IPS-NIHi11 (cell line): ENCODE results near the gene CIITA.

Experiments used
- DNase-seq: peaks from one replicate; pipeline ENCODE4 v3.0.0; 2012; ENCODE audit warnings: mixed read lengths, low spot score

Gene CIITA

GRCh38 chr16:10880594-10881452, 3.8 kb downstream of the CIITA start:
- DNase-seq, result no peak

GRCh38 chr16:10881479-10882030, 4.6 kb downstream of the CIITA start:
- no peak for DNase-seq

GRCh38 chr16:10883004-10883403, 6.0 kb downstream of the CIITA start:
- peak; percentile 63 for DNase-seq

- DNase-seq, result no peak
These were observed 8.2 kb downstream of the CIITA start for GRCh38 chr16:10885246-10885645.

- no peak for DNase-seq
These were observed 11.4 kb downstream of the CIITA start for GRCh38 chr16:10888320-10888937.

- DNase-seq, result no peak
These were observed 12.9 kb downstream of the CIITA start for GRCh38 chr16:10889855-10890254.

GRCh38 chr16:10892782-10893318, 15.8 kb downstream of the CIITA start:
- no peak for DNase-seq

- DNase-seq, result peak; percentile 95
These were observed 18.3 kb downstream of the CIITA start for GRCh38 chr16:10895053-10895946.

- no peak for DNase-seq
These were observed 19.2 kb downstream of the CIITA start for GRCh38 chr16:10896165-10896564.

GRCh38 chr16:10896723-10897122, 19.7 kb downstream of the CIITA start:
- no peak for DNase-seq

GRCh38 chr16:10897134-10897533, 20.1 kb downstream of the CIITA start:
- DNase-seq, result no peak

GRCh38 chr16:10902999-10903398, 26.0 kb downstream of the CIITA start:
- no peak for DNase-seq

GRCh38 chr16:10906482-10906881, 29.5 kb downstream of the CIITA start:
- no peak for DNase-seq

- no peak for DNase-seq
These were observed 30.1 kb downstream of the CIITA start for GRCh38 chr16:10906914-10907756.

GRCh38 chr16:10907757-10908045, 30.7 kb downstream of the CIITA start:
- DNase-seq, result no peak

- DNase-seq, result no peak
These were observed 34.3 kb downstream of the CIITA start for GRCh38 chr16:10911267-10911666.

- no peak for DNase-seq
These were observed 39.5 kb downstream of the CIITA start for GRCh38 chr16:10916534-10916933.

GRCh38 chr16:10918294-10919002, 41.4 kb downstream of the CIITA start:
- peak; percentile 91 for DNase-seq

- no peak for DNase-seq
These were observed 42.0 kb downstream of the CIITA start for GRCh38 chr16:10919003-10919351.

GRCh38 chr16:10920726-10921427, 43.9 kb downstream of the CIITA start:
- no peak for DNase-seq
